ENCODE results near the gene XRCC5. TPM values are rescaled to one million over a fixed set of nuclear protein-coding genes. Genes with fewer than 3 reads are reported as not detected.

Gene XRCC5
- total RNA-seq, 6 experiments from 2014 or later = 92.0 to 131 (median 106) TPM

GRCh38 chr2:216245391-216245975 is 136.3 kb downstream of the XRCC5 start:
- DNase-seq (peak in 1 of 3 donors; percentile 6), ATAC-seq (no peak)
- H3K36me3 ChIP-seq = no peaks in the 10 kb centered on the region
- no peaks in the 10 kb centered on the region for H3K4me1 ChIP-seq
- H3K27me3 ChIP-seq = no peaks in the 10 kb centered on the region
- H3K27ac ChIP-seq = no peak overlapping the region
- H3K4me3 ChIP-seq = no peak overlapping the region
- intact Hi-C loops (cut with DNase I) = no loop called here
- WGBS (ENCODE audit: insufficient coverage, low coverage, low lambda C conversion rate, missing lambda C conversion rate) = 75% methylated on average over 6 of the region's 6 CpGs
- TF ChIP-seq CTCF (IDR thresholded peaks at IDR 0.05) = no peak
- TF ChIP-seq POLR2A (IDR thresholded peaks at IDR 0.05) = no peak
- H3K9me3 ChIP-seq = no peaks in the 10 kb centered on the region

GRCh38 chr2:216246766-216247165 is 137.6 kb downstream of the XRCC5 start:
- Histone ChIP-seq H3K4me3 (no peak overlapping the region), H3K27ac (no peak overlapping the region), H3K27me3 (no peaks in the 10 kb centered on the region), H3K36me3 (no peaks in the 10 kb centered on the region), H3K4me1 (no peaks in the 10 kb centered on the region), H3K9me3 (no peaks in the 10 kb centered on the region)
- intact Hi-C loops (cut with DNase I) = no loop called here
- WGBS (ENCODE audit: insufficient coverage, low coverage, low lambda C conversion rate, missing lambda C conversion rate) = 83% methylated on average over 3 of the region's 3 CpGs
- DNase-seq = no peak
- no peak for ATAC-seq
- TF ChIP-seq CTCF (IDR thresholded peaks at IDR 0.05) (no peak), POLR2A (IDR thresholded peaks at IDR 0.05) (no peak)

Other genes with a start within 250 kb of the XRCC5 start
- gene MREG, start 95.8 kb upstream of the XRCC5 start, total RNA-seq = 1 to 10 TPM; 2.0 to 9.6 (median 5.0) TPM
- 100 to 1,000 TPM in 3 of 6 experiments, 10 to 100 TPM in 3; 43.4 to 115 (median 80.3) TPM for gene PECR, start 27.5 kb upstream of the XRCC5 start, total RNA-seq
- gene TMEM169, start 27.4 kb upstream of the XRCC5 start, total RNA-seq = 1 to 10 TPM in 3 of 6 experiments, under 1 TPM in 3; 0.29 to 2.7 (median 1.0) TPM